OCI-LY1 (cell line): ENCODE results near the gene TAAR6.
"Not testable (repeated sequence)": the region's sequence is repeated elsewhere in the genome, so short reads cannot be mapped to it uniquely, and the experiment has no call there.

Experiments used
- H2AFZ ChIP-seq: fragments of 200-600 bp; sonication (generic), shearing (Covaris generic); 2 replicates; pipeline ENCODE4 v1.6.0; 2014; ENCODE audit warnings: antibody characterized with exemption, mild to moderate bottlenecking, low read length
- H3F3A ChIP-seq: fragments of 200-600 bp; sonication (generic), shearing (Covaris generic); 2 replicates; pipeline ENCODE4 v1.6.0; 2014; ENCODE audit warnings: mild to moderate bottlenecking, antibody characterized with exemption, low read length, moderate library complexity; ENCODE audit not compliant: insufficient read depth
- H3K27ac ChIP-seq: fragments of 200-600 bp; sonication (generic); 2 replicates; pipeline ENCODE4 v1.5.1; 2014; ENCODE audit warnings: low read length, mixed run types, mild to moderate bottlenecking, low read depth; ENCODE audit not compliant: poor library complexity, severe bottlenecking
- H3K27me3 ChIP-seq: fragments of 200-600 bp; sonication (generic); 2 replicates; pipeline ENCODE4 v1.6.0; 2014; ENCODE audit warnings: antibody characterized with exemption, mild to moderate bottlenecking, low read length, moderate library complexity; ENCODE audit not compliant: insufficient read depth
- H3K36me3 ChIP-seq: fragments of 200-600 bp; sonication (generic); 2 replicates; pipeline ENCODE4 v1.6.1; 2014; ENCODE audit warnings: mild to moderate bottlenecking, antibody characterized with exemption, low read length, moderate library complexity, mixed read lengths; ENCODE audit not compliant: insufficient read depth
- H3K4me1 ChIP-seq: fragments of 200-600 bp; sonication (generic); 2 replicates; pipeline ENCODE4 v1.5.1; 2014; ENCODE audit warnings: mild to moderate bottlenecking, low read length, moderate library complexity; ENCODE audit not compliant: insufficient read depth, severe bottlenecking
- H3K4me2 ChIP-seq: fragments of 200-600 bp; sonication (generic), shearing (Covaris generic); 2 replicates; pipeline ENCODE4 v1.6.1; 2014; ENCODE audit warnings: low read length
- H3K4me3 ChIP-seq: fragments of 200-600 bp; sonication (generic); 2 replicates; pipeline ENCODE4 v1.5.1; 2014; ENCODE audit warnings: low read length, low read depth, mild to moderate bottlenecking, mixed read lengths; ENCODE audit not compliant: poor library complexity, severe bottlenecking
- H3K79me2 ChIP-seq: fragments of 200-600 bp; shearing (Covaris generic); 2 replicates; pipeline ENCODE4 v1.6.1; 2016; ENCODE audit warnings: mixed run types, low read length, mixed read lengths; ENCODE audit not compliant: insufficient read depth
- H3K9ac ChIP-seq: fragments of 200-600 bp; sonication (generic), shearing (Covaris generic); 2 replicates; pipeline ENCODE4 v1.6.1; 2014; ENCODE audit warnings: mild to moderate bottlenecking, low read length, mixed read lengths
- H3K9me2 ChIP-seq: fragments of 200-600 bp; sonication (generic), shearing (Covaris generic); 2 replicates; pipeline ENCODE4 v1.6.1; 2014; ENCODE audit warnings: low read depth, mild to moderate bottlenecking, low read length, mixed read lengths
- H3K9me3 ChIP-seq: fragments of 200-600 bp; shearing (Covaris generic); 2 replicates; pipeline ENCODE4 v1.6.1; 2014; ENCODE audit warnings: low read length, mixed read lengths
- H4K20me1 ChIP-seq: fragments of 200-600 bp; sonication (generic), shearing (Covaris generic); 2 replicates; pipeline ENCODE4 v1.6.0; 2016; ENCODE audit warnings: mild to moderate bottlenecking, low read length; ENCODE audit not compliant: insufficient read depth
- CTCF ChIP-seq: fragments of 200-600 bp; sonication (generic), shearing (Covaris generic); IDR thresholded peaks from 2 replicates; pipeline ENCODE4 v1.5.1; 2017; ENCODE audit warnings: mild to moderate bottlenecking, antibody characterized with exemption, low read length, moderate library complexity, mixed read lengths
- EZH2 ChIP-seq: fragments of 200-600 bp; sonication (generic), shearing (Covaris generic); IDR thresholded peaks from 2 replicates; pipeline ENCODE4 v1.8.0; 2017; ENCODE audit warnings: borderline replicate concordance, mixed run types, mild to moderate bottlenecking, antibody characterized with exemption, low read length, moderate library complexity, mixed read lengths

The TAAR6 gene

DNA sequence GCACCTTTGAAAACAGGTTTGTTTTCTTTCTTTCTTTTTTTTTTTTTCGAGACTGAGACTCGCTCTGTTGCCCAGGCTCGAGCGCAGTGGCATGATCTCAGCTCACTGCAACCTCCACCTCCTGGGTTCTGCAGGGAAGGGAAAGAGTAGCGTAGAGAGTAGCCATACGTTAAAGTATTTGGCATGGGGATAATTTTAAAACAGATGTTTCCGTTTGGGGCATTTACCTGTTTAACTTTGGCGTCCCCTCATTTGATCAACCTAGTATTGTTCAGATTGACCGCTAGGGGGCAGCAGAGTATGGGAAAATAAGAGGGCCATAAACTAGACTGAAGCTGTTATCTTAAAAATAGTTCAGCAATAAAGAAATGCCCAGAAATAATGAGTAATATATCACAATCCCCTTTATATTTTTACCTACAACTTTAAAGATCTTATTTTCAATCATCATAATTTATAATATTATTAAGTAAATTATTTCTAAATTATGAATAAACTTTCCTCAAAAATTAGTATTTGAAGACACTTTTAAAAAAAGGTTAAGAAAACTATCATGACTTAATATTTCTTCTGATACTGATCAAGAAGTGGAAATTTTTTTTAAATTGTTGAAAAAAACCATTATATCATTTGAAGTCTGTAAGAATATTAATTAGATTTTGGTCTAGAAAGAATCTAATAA is 39.7 kb upstream of the TAAR6 start:
- Histone ChIP-seq H3K27ac (no peak overlapping the region), H3K9me2 (no peaks in the 10 kb centered on the region), H3K36me3 (no peaks in the 10 kb centered on the region), H2AFZ (peak overlapping the region; percentile 54; the same call in 1 of the 2 replicates), H3K9ac (peak overlapping the region; percentile 33; the same call in 1 of the 2 replicates), H3K4me3 (peak overlapping the region; percentile 56), H4K20me1 (no peaks in the 10 kb centered on the region), H3K4me2 (peak overlapping the region; percentile 78), H3K79me2 (no peaks in the 10 kb centered on the region), H3K4me1 (peaks cover 10% of the 10 kb centered on the region), H3K9me3 (0 out of 2 replicates have a peak, but pooled peaks cover 3% of the 10 kb centered on the region), H3K27me3 (no peaks in the 10 kb centered on the region), H3F3A (no peaks in the 10 kb centered on the region)
- TF ChIP-seq CTCF (peak; percentile 78), EZH2 (no peak)

GRCh38 chr6:132534546-132534945 is 35.6 kb upstream of the TAAR6 start:
- not testable (repeated sequence) for H2AFZ ChIP-seq, H3K4me1 ChIP-seq, H3K27me3 ChIP-seq, H3K79me2 ChIP-seq, H3F3A ChIP-seq, H3K4me2 ChIP-seq, H3K9me3 ChIP-seq, H3K9ac ChIP-seq, H3K36me3 ChIP-seq, H3K9me2 ChIP-seq, H3K4me3 ChIP-seq, H4K20me1 ChIP-seq, H3K27ac ChIP-seq

GRCh38 chr6:132537145-132537544 is 33.0 kb upstream of the TAAR6 start:
- Histone ChIP-seq H2AFZ (no peak overlapping the region), H3K9ac (no peak overlapping the region), H3K4me2 (no peak overlapping the region), H3K36me3 (no peaks in the 10 kb centered on the region), H3K27me3 (no peaks in the 10 kb centered on the region), H3K9me3 (no peaks in the 10 kb centered on the region), H3K4me3 (no peak overlapping the region), H3K9me2 (no peaks in the 10 kb centered on the region), H3K79me2 (no peaks in the 10 kb centered on the region), H3K4me1 (no peaks in the 10 kb centered on the region), H4K20me1 (no peaks in the 10 kb centered on the region), H3F3A (no peaks in the 10 kb centered on the region), H3K27ac (no peak overlapping the region)
- TF ChIP-seq CTCF (no peak), EZH2 (no peak)

DNA sequence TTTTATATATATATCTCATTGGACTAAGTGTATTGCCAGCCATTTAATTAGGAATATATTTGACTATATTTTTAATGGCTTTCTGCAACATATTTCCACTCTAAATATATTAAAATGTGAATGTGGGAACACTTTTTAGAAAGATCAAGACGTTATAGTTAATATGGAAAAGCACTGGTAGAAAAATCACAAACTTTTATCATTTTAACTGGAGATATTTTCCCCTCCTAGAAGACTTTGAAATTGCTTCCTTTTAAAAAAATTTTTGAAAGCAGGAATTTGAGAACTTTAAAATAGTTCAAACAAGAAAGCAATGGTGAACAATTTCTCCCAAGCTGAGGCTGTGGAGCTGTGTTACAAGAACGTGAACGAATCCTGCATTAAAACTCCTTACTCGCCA is 32.1 kb upstream of the TAAR6 start, which contains the start of gene TAAR9:
TSS of gene TAAR9 (plus strand) at position 301 of the 400 bp plus-strand sequence. CDS start at position 314, 13 bp downstream.
- Histone ChIP-seq H2AFZ (no peak within 1 kb of the TSS), H3K27ac (no peak within 1 kb of the TSS), H3K9ac (no peak within 1 kb of the TSS), H3K4me1 (no peaks in the 10 kb centered on the region), H3K27me3 (no peaks in the 10 kb centered on the region), H3K9me2 (no peaks in the 10 kb centered on the region), H3K79me2 (no peaks in the 10 kb centered on the region), H3K9me3 (no peaks in the 10 kb centered on the region), H3K4me3 (no peak within 1 kb of the TSS), H4K20me1 (no peaks in the 10 kb centered on the region), H3K36me3 (no peaks in the 10 kb centered on the region), H3K4me2 (no peak within 1 kb of the TSS), H3F3A (no peaks in the 10 kb centered on the region)
- no peak for TF ChIP-seq CTCF
- no peak for TF ChIP-seq EZH2
